HG03521 (cell line): ENCODE results near the gene RFTN2.
"Not testable (repeated sequence)": the region's sequence is repeated elsewhere in the genome, so short reads cannot be mapped to it uniquely, and the experiment has no call there.

Experiments
- ATAC-seq: cut with Tn5 transposase; IDR thresholded peaks from one replicate; pipeline ENCODE4 v1.9.1; 2021; ENCODE audit warnings: mild to moderate bottlenecking, moderate library complexity; ENCODE audit not compliant: unreplicated experiment

RFTN2 gene, protein sequence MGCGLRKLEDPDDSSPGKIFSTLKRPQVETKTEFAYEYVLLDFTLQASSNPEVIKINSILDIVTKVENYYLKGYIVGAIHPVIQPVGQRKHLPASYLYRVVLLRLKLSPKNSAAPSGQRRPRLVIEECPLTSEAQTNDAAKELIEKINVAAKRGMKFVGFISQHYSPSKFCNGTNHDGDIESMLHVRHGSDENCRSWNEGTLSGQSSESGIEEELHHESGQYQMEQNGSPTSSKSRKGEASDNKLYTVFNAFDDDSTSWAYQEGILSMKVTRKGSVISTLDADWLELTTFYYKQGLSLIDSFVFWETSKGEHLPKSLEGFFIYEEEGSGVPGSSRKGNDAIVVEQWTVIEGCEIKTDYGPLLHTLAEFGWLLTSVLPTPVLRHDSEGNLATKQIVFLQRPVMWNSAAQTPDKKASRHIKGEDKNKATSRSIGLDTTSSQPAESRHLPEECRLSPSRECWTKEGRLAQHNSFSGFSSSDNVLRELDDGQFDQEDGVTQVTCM

DNA sequence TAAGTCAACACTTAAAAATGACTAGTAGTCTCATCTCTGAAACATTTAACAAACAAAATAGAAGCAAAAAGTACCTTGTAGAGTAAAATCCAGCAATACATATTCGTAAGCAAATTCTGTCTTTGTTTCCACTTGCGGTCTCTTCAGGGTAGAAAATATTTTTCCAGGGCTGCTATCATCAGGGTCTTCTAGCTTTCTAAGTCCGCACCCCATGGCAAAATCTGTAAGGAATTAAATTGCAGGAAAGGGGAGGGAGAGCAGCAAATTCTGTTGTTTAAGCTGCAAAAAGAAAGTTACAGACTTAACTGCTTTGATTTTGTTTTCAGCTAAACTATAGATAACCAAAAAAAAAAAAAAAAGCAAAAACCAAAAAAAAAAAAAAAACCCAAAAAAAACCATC lies at the start of gene RFTN2:
TSS of gene RFTN2 (minus strand) at position 342 of the 400 bp plus-strand sequence. CDS start at position 213, 129 bp downstream.
- no peak for ATAC-seq

DNA sequence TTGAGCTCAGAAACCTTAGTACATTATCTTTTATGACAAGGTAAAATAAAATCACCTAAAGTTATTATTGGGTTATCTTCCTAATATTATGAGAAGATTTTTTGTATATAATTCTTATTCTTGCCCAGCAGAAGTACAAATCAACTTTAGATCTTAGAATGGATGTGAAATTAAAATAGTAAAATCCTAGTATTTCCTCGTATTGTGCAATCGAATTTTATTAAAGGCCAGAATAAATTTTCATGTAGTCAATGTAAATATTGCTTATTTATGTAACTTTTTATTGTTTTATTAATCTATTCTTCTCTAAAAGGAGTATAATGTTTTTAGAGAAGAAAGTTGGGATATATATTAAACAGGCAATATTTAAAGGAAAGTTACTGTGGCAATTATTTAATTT lies 42.5 kb upstream of the RFTN2 start:
- no peak for ATAC-seq

DNA sequence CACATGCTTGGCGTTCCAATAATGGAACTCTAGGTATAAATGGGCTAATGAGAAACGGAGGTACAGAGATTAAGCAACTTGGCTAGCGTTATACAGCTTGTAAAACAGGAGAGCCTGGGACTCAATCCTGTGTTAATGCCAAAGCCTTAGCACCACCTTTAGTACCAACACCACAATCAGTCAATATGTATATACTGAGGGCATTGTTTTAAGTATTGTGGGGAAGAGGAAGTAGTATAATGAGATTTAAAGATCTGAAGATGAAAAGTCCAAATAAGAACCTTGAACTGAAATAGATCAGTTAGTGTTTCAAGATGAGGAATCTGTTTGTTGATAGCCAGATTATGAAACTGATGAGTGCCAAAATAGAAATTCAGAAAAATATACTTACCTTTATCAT lies 37.9 kb upstream of the RFTN2 start:
- ATAC-seq, result no peak

DNA sequence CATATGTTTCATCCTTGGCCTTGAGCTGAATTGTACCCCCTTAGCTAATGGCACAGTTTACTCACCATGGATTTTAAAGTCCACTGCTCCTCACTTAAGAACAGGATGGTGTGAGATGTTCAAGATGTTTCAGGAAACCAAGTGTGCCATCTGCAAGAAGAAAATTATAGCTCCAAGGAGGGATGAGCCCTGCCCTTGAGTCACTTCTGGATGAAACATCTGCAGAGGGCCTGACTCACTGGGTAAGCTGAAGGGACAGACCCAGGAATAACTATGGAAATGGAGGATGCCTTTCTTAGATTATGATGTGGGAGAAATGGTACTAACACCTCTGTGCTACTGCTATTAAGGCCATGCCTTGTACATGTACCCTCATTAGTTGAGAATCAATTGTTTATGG lies 36.2 kb upstream of the RFTN2 start:
- no peak for ATAC-seq

DNA sequence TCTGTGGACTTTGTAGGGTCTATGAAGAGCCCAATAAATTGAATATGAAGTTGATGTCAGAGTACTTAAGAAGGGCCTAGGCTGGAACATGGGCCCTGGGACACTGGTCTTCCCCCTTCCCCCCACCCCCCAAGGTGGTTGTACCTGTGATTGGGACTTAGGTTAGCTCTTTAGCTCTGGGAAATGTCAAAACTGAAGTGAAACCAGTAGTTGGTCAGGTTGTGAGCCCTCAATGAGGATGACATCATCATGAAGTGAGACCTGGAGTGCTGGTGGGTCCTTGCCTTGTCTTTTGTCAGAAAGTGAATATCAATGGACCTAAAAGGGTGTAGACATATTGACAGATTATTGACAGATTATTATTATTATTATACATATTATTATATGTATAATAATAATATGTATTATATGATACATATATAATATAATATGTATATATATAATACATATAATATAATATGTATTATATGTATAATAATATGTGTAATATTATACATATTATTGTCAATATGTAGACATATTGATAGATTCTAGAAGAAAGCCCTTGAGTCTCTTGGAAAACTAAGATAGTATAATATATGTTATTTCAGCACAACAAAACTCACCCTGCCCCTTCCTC lies 35.1 kb upstream of the RFTN2 start:
- ATAC-seq, result peak; percentile 86

DNA sequence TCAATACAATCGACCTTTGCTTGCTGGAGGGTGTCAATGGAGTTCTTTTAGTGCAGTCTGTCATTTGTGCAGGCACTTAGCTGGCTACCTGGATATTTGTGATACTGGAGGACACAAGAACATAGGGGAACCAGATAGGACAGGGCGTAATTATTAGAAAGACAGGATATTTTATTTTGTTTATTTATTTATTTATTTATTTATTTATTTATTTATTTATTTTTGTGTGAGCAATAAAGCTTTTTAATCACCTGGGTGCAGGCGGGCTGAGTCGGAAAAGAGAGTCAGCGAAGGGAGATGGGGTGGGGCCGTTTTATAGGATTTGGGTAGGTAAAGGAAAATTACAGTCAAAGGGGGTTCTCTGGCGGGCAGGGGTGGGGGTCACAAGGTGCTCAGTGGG lies 33.8 kb upstream of the RFTN2 start:
- not testable (repeated sequence) for ATAC-seq

DNA sequence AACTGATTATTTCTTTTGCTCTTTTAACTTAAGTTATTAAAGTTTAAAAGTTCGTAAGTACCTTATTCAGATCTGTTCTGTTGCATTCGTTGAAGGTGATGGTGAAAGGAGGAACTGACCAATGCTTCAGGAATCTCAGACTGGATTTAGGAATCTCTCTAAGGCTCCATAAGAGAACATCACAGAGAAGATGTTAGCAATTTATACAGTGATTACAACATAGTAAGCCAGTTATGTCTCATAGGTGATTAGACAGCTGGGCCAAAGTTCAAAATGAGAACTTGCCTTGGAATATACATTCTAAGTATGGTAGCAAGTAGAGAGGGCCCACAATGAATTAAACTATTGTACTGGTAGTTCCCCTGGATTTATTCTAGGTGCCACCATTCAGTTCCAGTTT lies 32.9 kb upstream of the RFTN2 start:
- no peak for ATAC-seq

DNA sequence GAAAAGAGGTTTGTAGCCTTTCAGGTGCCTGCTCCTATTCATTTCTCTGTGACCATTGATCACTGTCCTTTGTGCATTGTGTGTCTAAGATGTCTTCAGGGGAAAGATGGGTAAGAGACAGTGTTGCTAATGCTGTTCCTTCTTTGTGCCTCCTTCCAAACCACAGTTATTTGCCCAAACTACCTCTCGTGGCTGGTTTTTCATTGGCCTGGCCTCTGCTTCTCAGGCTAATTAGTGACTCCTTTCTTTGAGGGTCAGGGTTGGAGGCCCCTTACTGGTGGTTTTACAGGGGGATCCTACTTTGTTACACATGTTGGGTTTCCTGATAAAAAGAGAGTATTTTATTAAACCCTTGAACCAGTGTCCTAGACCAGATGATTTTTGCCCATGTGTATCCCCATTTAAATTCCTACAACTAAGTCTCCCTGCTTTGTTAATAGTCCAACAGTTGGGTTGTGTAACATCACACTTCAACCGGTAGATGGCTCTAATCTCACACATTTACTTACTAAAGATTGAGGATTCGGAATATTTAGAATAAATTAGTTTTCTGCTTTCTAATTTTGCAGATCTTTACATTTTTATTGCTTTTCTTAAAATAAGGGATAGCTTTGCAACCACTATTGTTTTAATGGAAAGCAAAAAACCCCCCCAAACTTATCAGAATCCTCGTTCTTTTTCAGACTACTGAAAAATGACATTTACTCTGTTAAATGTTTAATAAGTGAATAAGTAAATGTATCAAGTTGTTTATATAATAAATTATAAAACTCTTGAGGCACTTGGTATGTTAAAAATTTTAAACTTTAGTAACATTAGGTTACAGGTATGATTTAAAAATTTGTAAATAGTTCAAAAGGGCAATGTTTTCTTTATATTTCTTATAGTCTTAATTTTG lies 32.2 kb upstream of the RFTN2 start:
- ATAC-seq, result no peak

DNA sequence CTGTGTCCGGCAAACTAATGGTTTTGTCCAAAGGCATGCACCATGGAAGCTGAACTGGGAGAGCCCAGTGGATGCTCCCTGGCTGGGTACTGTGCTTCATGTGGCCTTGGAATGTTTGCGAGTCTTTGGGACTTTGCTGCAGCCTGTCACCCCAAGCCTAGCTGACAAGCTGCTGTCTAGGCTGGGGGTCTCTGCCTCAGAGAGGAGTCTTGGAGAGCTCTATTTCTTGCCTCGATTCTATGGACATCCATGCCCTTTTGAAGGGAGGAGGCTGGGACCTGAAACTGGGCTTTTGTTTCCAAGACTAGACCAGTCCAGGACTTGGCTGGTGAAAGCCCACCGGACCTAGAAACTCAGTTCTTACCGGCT lies 31.4 kb upstream of the RFTN2 start:
- ATAC-seq, result no peak

DNA sequence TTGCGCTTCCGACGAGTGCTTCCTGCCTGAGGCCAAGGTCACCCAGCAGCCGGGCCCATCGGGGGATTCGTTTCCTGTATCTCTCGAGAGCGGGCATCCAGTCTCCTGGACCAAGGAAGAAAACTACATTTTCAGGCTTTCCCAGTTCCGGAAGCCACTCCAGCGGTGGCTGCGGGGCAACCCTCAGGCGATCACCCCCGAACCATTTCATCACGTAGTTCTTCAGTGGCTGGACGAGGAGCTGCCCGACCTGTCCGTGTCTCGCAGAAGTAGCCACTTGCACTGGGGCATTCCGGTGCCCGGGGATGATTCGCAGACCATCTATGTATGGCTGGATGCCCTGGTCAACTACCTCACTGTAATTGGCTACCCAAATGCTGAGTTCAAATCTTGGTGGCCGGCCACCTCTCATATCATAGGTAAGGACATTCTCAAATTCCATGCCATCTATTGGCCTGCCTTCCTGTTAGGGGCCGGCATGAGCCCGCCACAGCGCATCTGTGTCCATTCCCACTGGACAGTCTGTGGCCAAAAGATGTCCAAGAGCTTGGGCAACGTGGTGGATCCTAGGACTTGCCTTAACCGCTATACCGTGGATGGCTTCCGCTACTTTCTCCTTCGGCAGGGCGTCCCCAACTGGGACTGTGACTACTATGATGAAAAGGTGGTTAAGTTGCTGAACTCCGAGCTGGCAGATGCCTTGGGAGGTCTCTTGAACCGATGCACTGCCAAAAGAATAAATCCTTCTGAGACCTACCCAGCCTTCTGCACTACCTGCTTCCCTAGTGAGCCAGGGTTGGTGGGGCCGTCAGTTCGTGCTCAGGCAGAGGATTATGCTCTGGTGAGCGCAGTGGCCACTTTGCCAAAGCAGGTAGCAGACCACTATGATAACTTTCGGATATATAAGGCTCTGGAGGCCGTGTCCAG lies 30.8 kb upstream of the RFTN2 start:
- no peak for ATAC-seq

DNA sequence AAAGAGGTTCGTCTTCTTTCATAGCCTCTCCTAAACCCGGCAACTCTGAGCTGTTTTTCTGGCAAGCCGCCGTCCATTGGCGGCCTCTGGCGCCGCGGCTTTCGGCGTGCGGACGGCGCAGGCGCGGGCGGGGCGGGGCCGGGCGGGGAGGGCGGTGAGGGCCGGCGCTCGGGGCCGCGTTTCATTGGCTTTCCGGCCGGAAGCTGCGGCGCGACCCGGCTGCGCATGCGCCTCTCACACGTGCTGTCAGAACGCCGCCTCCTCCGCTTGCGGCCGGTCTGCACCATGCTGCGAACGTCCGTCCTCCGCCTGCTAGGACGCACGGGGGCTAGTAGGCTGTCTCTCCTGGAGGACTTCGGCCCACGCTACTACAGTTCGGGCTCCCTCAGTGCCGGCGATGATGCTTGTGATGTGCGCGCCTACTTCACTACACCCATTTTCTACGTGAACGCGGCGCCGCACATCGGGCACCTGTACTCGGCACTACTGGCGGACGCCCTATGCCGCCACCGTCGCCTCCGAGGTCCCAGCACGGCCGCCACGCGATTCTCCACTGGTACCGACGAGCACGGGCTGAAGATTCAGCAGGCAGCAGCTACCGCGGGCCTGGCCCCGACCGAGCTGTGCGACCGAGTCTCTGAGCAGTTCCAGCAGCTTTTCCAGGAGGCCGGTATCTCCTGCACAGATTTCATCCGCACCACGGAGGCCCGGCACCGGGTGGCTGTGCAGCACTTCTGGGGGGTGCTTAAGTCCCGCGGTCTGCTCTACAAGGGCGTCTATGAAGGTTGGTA lies 29.9 kb upstream of the RFTN2 start, which contains the start of gene MARS2:
TSS of gene MARS2 (plus strand) at position 249 of the 791 bp plus-strand sequence. CDS start at position 286, 37 bp downstream.
- peak; percentile 86 for ATAC-seq

DNA sequence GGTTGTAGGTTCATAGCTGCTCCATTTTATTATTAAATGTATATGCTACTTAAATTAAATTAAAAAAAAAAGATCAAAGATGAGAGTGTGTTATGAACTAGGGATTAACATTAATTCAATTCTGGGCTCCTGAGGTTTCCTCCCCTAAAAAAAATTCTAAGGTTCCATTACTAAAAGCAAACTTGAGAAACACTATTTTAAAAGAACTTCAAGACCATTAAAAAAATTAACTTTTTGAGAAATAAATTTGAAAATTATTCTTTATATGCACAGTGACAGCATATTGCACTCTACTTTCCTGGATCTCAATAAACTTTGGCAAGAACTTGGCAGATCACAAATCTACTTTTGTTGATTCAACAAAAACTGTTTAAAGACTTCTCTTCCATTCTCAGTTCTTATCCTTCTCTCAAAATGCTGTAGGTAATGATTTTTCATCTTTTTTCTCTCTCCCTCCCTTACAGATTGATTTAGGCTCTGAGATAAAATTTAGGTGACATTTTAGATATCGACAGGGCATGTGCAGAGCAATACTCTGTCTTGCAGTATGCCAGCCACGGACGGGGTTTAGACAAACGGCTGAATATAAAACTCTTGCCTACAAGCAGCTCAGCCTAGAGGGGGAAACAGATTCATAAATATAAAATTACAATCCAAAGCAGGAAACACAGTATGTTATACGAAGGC lies 29.2 kb upstream of the RFTN2 start:
- peak; percentile 19 for ATAC-seq

DNA sequence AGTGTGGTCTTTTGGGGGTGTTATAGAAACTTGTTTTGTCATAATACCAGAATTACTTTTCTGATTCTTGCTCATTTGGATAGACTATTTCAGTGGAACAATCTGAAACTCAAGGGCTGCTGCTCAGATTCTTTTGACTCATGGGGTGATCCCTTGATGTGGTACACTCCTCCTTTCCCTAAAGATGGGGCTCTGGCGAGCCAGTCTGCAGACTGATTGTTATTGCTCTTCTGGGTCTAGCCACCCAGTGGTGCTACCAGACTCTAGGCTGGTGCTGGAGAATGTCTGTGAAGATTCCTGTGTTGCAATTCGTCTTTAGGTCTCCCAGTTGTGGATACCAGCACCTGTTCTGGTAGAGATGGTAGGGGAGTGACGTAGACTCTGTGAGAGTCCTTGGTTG lies 25.6 kb upstream of the RFTN2 start:
- no peak for ATAC-seq

DNA sequence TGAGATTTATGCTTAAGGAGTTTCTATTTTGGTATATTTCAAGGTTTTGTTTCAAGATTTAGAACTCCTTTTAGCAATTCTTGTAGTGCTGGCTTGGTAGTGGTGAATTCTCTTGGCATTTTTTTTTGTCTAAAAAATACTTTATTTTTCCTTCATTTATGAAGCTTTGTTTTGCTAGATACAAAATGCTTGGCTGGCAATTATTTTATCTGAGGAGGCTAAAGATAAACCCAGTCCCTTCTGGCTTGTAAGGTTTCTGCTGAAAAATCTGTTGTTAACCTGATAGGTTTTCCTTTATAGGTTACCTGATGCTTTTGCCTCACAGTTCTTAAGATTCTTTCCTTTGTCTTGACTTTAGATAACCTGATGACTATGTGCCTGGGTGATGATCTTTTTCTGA lies 24.3 kb upstream of the RFTN2 start:
- not testable (repeated sequence) for ATAC-seq

DNA sequence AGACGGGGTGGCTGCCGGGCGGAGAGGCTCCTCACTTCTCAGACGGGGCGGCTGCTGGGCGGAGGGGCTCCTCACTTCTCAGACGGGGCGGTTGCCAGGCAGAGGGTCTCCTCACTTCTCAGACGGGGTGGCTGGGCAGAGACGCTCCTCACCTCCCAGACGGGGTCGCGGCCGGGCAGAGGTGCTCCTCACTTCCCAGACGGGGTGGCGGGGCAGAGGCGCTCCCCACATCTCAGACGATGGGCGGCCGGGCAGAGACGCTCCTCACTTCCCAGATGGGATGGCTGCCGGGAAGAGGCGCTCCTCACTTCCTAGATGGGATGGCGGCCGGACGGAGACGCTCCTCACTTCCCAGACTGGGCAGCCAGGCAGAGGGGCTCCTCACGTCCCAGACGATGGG lies 21.2 kb upstream of the RFTN2 start:
- ATAC-seq, result not testable (repeated sequence)

DNA sequence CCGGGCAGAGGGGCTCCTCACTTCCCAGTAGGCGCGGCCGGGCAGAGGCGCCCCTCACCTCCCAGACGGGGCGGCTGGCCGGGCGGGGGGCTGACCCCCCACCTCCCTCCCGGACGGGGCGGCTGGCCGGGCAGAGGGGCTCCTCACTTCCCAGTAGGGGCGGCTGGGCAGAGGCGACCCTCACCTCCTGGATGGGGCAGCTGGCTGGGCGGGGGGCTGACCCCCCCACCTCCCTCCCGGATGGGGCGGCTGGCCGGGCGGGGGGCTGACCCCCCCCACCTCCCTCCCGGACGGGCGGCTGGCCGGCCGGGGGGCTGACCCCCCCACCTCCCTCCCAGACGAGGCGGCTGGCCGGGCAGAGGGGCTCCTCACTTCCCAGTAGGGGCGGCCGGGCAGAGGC lies 20.6 kb upstream of the RFTN2 start:
- not testable (repeated sequence) for ATAC-seq

DNA sequence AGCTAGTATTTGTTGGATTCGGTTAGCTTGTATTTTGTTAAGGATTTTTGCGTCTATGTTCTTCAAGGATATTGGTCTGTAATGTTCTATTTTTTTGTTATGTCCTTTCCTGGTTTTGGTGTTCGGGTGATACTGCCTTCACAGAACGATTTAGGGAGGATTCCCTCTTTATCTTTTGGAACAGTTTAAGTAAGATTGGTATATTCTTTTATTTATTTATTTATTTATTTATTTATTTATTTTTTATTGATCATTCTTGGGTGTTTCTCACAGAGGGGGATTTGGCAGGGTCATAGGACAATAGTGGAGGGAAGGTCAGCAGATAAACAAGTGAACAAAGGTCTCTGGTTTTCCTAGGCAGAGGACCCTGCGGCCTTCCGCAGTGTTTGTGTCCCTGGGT lies 19.8 kb upstream of the RFTN2 start:
- ATAC-seq, result not testable (repeated sequence)

DNA sequence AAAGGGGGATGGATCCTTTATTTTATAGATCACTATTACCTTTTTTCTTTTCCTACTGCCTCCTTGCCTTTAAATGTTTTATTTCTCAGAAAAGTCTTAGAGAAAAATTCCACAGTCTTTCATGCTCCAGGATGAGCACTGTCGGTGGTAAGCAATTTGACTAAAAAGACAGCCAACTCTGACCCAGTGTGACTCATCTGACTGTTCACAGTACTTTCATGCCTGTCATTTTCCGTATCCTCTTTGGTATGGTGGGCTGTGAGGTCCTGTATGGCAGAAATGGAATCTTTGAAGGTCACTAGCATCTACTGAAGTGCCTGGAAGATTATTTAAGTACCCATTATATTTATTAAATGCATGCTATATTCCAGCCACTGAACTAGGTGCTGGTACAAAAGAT lies 2.1 kb upstream of the RFTN2 start:
- no peak for ATAC-seq

DNA sequence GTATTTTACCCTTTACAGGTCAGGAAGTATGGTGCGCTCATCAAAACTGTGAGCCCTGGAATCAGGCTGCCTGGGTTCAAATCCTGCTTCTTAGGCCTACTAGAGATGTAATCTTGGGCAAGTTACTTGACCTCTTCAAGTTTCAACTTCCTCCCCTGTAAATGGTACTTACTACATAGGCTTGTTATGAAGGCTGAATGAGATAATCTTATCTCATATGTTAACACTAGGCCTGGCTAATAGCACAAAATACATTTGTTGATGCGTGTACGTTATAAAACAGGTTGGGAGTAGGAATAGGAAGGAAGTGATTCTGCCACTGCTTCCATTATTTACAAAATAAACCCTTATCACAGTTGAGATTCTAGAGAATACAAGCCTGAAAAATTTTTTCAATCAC lies 1.7 kb upstream of the RFTN2 start:
- no peak for ATAC-seq
